HG03159 (cell line): ENCODE data around the gene CCDC144A.
"Not testable (repeated sequence)": the region's sequence is repeated elsewhere in the genome, so short reads cannot be mapped to it uniquely, and the experiment has no call there.

Experiments used
- ATAC-seq: cut with Tn5 transposase; IDR thresholded peaks from one replicate; pipeline ENCODE4 v1.9.1; 2021; ENCODE audit warnings: mild to moderate bottlenecking, moderate library complexity; ENCODE audit not compliant: unreplicated experiment

CCDC144A gene

GRCh38 chr17:16817201-16817600, 127.2 kb downstream of the CCDC144A start:
- ATAC-seq: no peak

DNA sequence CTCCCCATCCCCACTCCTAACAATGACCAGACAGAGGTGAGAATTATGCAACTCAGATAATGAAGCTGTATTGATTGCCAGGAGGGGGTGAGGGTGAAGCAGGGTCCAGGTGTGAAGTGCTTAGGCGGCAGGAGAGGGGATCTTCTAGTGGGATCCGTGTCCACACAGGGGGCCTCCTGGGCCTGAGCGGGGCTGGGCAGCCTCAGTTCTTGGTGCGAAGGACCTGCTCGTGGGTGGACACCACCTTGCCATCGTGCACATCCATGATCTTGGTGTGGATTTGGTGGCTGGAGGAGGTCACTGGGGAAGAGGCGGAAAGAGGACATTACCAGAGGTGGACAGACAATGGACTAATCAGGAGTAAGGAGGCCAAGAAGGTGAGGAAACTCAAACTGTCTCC, 127.9 kb downstream of the CCDC144A start:
- not testable (repeated sequence) for ATAC-seq

DNA sequence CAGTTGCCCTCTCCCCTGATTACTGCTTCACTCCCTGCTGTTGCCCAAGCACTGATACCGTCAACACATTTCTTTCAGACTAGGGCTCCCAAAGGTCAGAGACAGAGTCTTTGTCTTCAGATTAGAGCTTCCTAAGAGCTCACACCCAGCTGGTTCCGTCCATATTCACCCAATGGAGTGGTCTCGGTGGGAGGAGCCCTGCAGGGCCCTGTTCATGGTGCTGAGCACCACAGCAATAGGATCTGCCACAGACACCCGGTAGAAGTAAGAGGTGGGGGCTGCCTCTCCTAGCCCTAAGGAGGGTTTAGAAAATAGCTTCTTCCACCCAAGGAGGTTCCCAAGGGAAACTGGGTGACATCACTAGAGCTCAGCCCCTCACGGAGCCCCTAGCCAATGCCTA, 128.3 kb downstream of the CCDC144A start:
- no peak for ATAC-seq

- no peak for ATAC-seq
Observed at GRCh38 chr17:16818821-16819683, 129.0 kb downstream of the CCDC144A start.

- ATAC-seq: no peak
Observed at GRCh38 chr17:16820161-16820877, 130.3 kb downstream of the CCDC144A start.

GRCh38 chr17:16820979-16821543, 131.0 kb downstream of the CCDC144A start:
- no peak for ATAC-seq

GRCh38 chr17:16822133-16822532, 132.1 kb downstream of the CCDC144A start:
- ATAC-seq: not testable (repeated sequence)

DNA sequence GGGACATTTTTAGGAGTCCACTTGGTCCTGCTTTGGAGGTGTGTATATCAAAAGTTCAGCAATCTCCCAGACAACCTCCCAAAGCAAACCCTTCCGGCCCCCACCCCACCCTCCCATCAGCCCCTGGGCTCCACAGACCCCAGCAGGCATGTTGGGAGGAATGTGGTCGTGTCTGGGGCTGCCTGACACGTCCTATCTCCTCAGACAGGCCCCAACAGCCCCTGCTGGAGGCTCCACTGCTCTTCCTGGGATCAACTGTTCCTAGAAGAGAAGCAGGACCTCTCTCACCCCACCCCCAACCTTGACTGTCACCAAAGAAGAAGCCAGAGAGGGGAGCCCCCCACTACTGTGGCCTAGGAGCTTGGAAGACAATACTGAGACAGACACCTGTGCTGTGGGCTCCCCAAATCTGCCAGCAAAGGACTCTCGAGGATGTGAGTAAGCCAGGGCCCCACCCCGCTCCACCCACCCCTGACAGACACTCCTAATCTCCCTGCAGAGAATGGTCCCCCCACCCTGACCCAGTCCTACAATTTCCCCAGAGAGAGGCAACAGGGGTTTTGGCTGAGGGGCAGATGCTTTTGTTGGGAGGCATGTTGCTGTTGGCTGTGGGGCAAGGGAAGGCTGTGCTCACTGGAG, 133.8 kb downstream of the CCDC144A start:
- not testable (repeated sequence) for ATAC-seq
